DOHH2 (cell line): ENCODE data around the gene SAMSN1.
"Not testable (repeated sequence)": the region's sequence is repeated elsewhere in the genome, so short reads cannot be mapped to it uniquely, and the experiment has no call there.

Experiments
- H3F3A ChIP-seq: fragments of 200-600 bp; sonication (generic), shearing (Covaris generic); 2 replicates; pipeline ENCODE4 v1.6.0; 2016; ENCODE audit warnings: antibody characterized with exemption, mild to moderate bottlenecking; ENCODE audit not compliant: control insufficient read depth, insufficient read depth
- H3K27ac ChIP-seq: fragments of 200-600 bp; sonication (generic); 2 replicates; pipeline ENCODE4 v1.5.1; 2014; ENCODE audit warnings: low read depth, mild to moderate bottlenecking, low read length, moderate library complexity
- H3K27me3 ChIP-seq: fragments of 200-600 bp; sonication (generic); 2 replicates; pipeline ENCODE4 v1.6.1; 2014; ENCODE audit warnings: mild to moderate bottlenecking, low read length, mixed read lengths; ENCODE audit not compliant: control insufficient read depth
- H3K36me3 ChIP-seq: fragments of 200-600 bp; sonication (generic); 2 replicates; pipeline ENCODE4 v1.6.1; 2014; ENCODE audit warnings: mild to moderate bottlenecking, low read length, moderate library complexity, mixed read lengths; ENCODE audit not compliant: control insufficient read depth
- H3K4me1 ChIP-seq: fragments of 200-600 bp; sonication (generic); 2 replicates; pipeline ENCODE4 v1.6.1; 2014; ENCODE audit warnings: mild to moderate bottlenecking, low read length, mixed read lengths; ENCODE audit not compliant: control insufficient read depth
- H3K4me2 ChIP-seq: fragments of 200-600 bp; sonication (generic); 2 replicates; pipeline ENCODE4 v1.6.0; 2014; ENCODE audit warnings: mild to moderate bottlenecking, low read length, moderate library complexity
- H3K4me3 ChIP-seq: fragments of 200-600 bp; sonication (generic); 2 replicates; pipeline ENCODE4 v1.5.1; 2014; ENCODE audit warnings: mild to moderate bottlenecking, low read length, mixed read lengths
- H3K79me2 ChIP-seq: fragments of 200-600 bp; sonication (generic); 2 replicates; pipeline ENCODE4 v1.6.1; 2014; ENCODE audit warnings: mild to moderate bottlenecking, low read length, mixed read lengths; ENCODE audit not compliant: control insufficient read depth
- H3K9me2 ChIP-seq: fragments of 200-600 bp; sonication (generic); replicated peaks from 2 replicates; pipeline ENCODE4 v1.6.1; 2014; ENCODE audit warnings: mild to moderate bottlenecking, low read length, mixed read lengths; ENCODE audit not compliant: control insufficient read depth
- H3K9me3 ChIP-seq: fragments of 200-600 bp; sonication (generic); 2 replicates; pipeline ENCODE4 v1.6.1; 2014; ENCODE audit warnings: antibody characterized with exemption, low read length, mixed read lengths; ENCODE audit not compliant: control insufficient read depth, insufficient read depth
- H4K20me1 ChIP-seq: fragments of 200-600 bp; sonication (generic); 2 replicates; pipeline ENCODE4 v1.6.0; 2014; ENCODE audit warnings: low read depth, mild to moderate bottlenecking, antibody characterized with exemption, low read length, moderate library complexity; ENCODE audit not compliant: control insufficient read depth, insufficient read depth
- CTCF ChIP-seq: fragments of 200-600 bp; sonication (generic); IDR thresholded peaks from one replicate; pipeline ENCODE4 v1.5.1; 2014; ENCODE audit warnings: antibody characterized with exemption, mild to moderate bottlenecking, low read depth, low read length; ENCODE audit not compliant: poor library complexity, severe bottlenecking
- EZH2phosphoT487 ChIP-seq: fragments of 200-600 bp; sonication (generic); IDR thresholded peaks from 2 replicates; pipeline ENCODE4 v1.6.1; 2017; ENCODE audit warnings: borderline replicate concordance, mild to moderate bottlenecking, antibody characterized with exemption, low read length, moderate library complexity, mixed read lengths

The SAMSN1 gene

GRCh38 chr21:14520535-14520934, 25.6 kb downstream of the SAMSN1 start:
- no peaks in the 10 kb centered on the region for H3K79me2 ChIP-seq
- no peak overlapping the region for H3K4me2 ChIP-seq
- H3K9me2 ChIP-seq = no peaks in the 10 kb centered on the region
- no peak overlapping the region for H3K4me3 ChIP-seq
- no peaks in the 10 kb centered on the region for H3F3A ChIP-seq
- H3K4me1 ChIP-seq = 0 out of 2 replicates have a peak, but pooled peaks cover 3% of the 10 kb centered on the region
- H3K9me3 ChIP-seq = no peaks in the 10 kb centered on the region
- no peak overlapping the region for H3K27ac ChIP-seq
- no peak for TF ChIP-seq EZH2phosphoT487
- TF ChIP-seq CTCF = no peak
- H3K27me3 ChIP-seq = peaks cover 2% of the 10 kb centered on the region; the same call in 1 of the 2 replicates
- no peaks in the 10 kb centered on the region for H4K20me1 ChIP-seq
- H3K36me3 ChIP-seq = no peaks in the 10 kb centered on the region

GRCh38 chr21:14519000-14519399, 27.1 kb downstream of the SAMSN1 start:
- H3K4me1 ChIP-seq = 0 out of 2 replicates have a peak, but pooled peaks cover 3% of the 10 kb centered on the region
- no peaks in the 10 kb centered on the region for H3K79me2 ChIP-seq
- H3K4me3 ChIP-seq = no peak overlapping the region
- no peaks in the 10 kb centered on the region for H3F3A ChIP-seq
- H3K9me2 ChIP-seq = no peaks in the 10 kb centered on the region
- H3K36me3 ChIP-seq = no peaks in the 10 kb centered on the region
- H4K20me1 ChIP-seq = no peaks in the 10 kb centered on the region
- no peak overlapping the region for H3K4me2 ChIP-seq
- TF ChIP-seq CTCF (no peak), EZH2phosphoT487 (no peak)
- H3K27ac ChIP-seq = no peak overlapping the region
- H3K9me3 ChIP-seq = no peaks in the 10 kb centered on the region
- peaks cover 2% of the 10 kb centered on the region; the same call in 1 of the 2 replicates for H3K27me3 ChIP-seq

- Histone ChIP-seq H4K20me1 (no peaks in the 10 kb centered on the region), H3K27ac (no peak overlapping the region), H3K9me3 (no peaks in the 10 kb centered on the region), H3K9me2 (no peaks in the 10 kb centered on the region), H3K4me2 (no peak overlapping the region), H3K27me3 (no peaks in the 10 kb centered on the region), H3K79me2 (no peaks in the 10 kb centered on the region), H3K36me3 (no peaks in the 10 kb centered on the region), H3F3A (no peaks in the 10 kb centered on the region), H3K4me3 (no peak overlapping the region), H3K4me1 (no peaks in the 10 kb centered on the region)
- no peak for TF ChIP-seq CTCF
- TF ChIP-seq EZH2phosphoT487 = no peak
Observed at GRCh38 chr21:14513804-14514203, 32.3 kb downstream of the SAMSN1 start.

- H3K79me2 ChIP-seq = not testable (repeated sequence)
Observed at GRCh38 chr21:14506859-14507457, 39.2 kb downstream of the SAMSN1 start.

More at GRCh38 chr21:14506859-14507457, 39.2 kb downstream of the SAMSN1 start:
- H4K20me1 ChIP-seq, H3K4me1 ChIP-seq, H3K27me3 ChIP-seq, H3F3A ChIP-seq, H3K36me3 ChIP-seq, H3K9me3 ChIP-seq, H3K27ac ChIP-seq, H3K4me3 ChIP-seq, H3K4me2 ChIP-seq, H3K9me2 ChIP-seq: not testable (repeated sequence)
